GM13976 (cell line): ENCODE data around the gene KLHL6.
"Not testable (repeated sequence)": the region's sequence is repeated elsewhere in the genome, so short reads cannot be mapped to it uniquely, and the experiment has no call there.

Source experiments
- DNase-seq: peaks from one replicate; pipeline ENCODE4 v3.0.0; 2012; ENCODE audit warnings: low spot score
- in situ Hi-C: fragments of 300-500 bp; cut with MboI; formaldehyde crosslinking; loops from one replicate; pipeline ENCODE4 v1.12.0; 2022; ENCODE audit warnings: low sequenced_read_pairs, mixed read lengths, inconsistent platforms; ENCODE audit not compliant: unreplicated experiment
- TF ChIP-seq, protein P1 (sequence below): IDR thresholded peaks from 2 replicates; pipeline ENCODE4 v1.5.1; 2012; ENCODE audit warnings: borderline replicate concordance, mild to moderate bottlenecking; ENCODE audit not compliant: insufficient read depth; ENCODE audit errors: extremely low read depth, missing control alignments, control extremely low read depth

KLHL6 gene

DNA sequence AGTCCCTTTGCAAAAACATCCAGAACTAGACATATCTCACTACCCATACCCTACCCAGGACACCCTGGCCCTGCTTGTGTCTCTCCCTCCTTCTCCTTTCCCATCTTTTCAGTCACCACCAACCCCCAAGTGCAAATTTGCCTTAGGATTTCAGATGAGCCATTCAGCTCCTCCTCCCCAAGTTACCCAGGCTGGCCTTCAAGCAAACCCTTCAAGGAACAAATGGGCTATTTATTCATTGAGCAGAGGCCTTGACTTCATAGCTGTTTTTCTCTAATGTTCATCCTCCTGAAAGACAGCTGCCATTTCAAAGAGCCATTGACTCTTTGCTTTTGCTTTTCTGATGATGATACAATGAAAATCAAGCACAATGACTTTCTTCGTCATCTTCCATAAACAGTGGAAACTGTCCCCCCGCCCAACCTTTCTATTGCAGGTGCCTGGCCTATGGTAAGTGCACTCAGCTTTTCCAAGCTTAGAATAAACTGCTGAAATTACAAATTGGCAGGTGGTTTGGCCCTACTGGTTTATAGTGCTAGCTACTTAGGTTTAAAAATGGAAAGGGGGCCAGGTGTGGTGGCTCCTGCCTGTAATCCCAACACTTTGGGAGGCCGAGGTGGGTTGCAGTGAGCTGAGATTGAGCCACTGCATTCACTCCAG, 26.1 kb upstream of the KLHL6 start:
- TF ChIP-seq, protein P1, sequence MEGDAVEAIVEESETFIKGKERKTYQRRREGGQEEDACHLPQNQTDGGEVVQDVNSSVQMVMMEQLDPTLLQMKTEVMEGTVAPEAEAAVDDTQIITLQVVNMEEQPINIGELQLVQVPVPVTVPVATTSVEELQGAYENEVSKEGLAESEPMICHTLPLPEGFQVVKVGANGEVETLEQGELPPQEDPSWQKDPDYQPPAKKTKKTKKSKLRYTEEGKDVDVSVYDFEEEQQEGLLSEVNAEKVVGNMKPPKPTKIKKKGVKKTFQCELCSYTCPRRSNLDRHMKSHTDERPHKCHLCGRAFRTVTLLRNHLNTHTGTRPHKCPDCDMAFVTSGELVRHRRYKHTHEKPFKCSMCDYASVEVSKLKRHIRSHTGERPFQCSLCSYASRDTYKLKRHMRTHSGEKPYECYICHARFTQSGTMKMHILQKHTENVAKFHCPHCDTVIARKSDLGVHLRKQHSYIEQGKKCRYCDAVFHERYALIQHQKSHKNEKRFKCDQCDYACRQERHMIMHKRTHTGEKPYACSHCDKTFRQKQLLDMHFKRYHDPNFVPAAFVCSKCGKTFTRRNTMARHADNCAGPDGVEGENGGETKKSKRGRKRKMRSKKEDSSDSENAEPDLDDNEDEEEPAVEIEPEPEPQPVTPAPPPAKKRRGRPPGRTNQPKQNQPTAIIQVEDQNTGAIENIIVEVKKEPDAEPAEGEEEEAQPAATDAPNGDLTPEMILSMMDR = no peak
- DNase-seq = no peak
- in situ Hi-C loops = no loop called here

DNA sequence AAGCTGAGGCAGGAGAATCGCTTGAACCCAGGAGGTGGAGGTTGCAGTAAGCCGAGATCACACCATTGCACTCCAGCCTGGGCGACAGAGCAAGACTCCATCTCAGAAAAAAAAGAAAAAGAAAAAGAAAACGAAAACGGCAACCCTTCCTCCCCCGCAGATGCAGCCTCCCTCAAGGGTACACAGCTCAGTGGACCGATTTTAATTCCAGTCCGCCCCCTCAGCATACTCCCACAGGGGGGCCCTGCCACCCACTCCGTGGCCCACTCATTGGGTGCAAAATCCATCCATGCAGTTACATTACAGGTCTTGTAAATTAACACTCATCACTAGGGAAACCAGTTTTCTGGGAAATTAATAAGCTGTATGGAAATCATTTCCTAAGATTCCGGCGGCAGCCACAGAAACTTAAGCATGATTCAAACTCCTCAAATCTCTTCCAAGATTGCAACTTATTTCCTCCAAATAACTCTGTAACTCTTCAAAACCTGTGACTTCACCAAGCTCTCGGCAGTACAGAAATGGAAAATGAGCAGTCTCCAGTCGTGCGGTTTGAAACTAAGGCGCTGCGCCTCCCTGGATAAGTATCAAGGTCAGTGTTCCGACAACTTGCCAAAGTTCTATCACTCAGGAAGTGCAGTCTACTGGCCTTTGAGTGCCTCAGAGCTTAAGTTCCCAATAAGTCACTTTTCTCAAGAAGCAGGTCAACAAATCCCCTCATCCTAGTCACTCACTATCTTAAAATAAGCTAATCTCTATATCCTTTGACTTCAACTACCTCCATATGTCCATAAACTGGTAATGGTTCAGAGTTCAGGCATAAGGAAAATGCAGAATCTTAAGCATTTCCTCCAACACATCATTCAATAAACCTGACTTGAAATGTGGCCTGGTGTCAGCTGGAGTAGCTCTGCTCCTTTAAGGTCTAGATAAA, 24.7 kb upstream of the KLHL6 start:
- in situ Hi-C loops = no loop called here

DNA sequence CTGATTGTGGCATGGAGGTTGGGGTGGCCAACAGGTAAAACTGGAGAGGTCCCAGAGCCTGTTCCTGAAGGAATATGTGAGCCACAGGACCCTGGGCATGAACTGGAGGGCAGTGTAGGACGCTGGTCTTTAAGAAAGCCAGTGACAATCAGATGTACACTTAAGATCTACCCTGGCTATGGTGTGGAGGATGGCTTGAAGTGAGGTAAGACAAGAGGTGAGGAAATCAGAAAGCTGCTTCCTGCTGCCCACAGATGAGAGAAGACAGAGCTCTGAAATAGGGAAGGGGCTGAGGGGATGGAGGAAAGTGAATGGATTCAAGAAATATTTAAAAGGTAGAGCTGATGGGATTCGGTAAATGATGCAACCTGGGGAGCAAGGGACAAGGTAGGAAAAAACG, 22.7 kb upstream of the KLHL6 start:
- TF ChIP-seq, protein P1 = no peak
- no peak for DNase-seq
- in situ Hi-C loops = no loop called here

More for the DNA sequence above, 24.7 kb upstream of the KLHL6 start:
- DNase-seq = no peak
- TF ChIP-seq, protein P1 = no peak

DNA sequence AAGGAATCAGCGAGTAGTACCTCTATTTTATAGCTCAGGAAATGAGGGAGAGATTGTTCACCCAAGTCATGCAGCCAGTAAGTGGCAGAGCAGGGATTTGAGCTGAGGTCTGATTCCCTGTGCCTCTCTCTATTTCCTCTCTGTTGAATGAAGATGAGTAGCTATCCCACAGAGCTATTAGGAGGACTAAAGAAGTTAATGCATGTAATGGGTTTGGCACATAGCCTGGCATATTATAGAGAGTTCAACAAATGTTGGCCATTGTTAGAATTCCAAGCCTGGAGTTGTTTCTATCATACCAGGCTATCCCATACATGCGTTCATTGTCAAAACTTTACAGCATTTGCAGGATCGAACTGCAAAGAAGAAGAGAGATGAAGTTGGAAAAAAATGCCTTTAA, 21.8 kb upstream of the KLHL6 start:
- no peak for DNase-seq
- TF ChIP-seq, protein P1 = no peak
- in situ Hi-C loops = no loop called here

DNA sequence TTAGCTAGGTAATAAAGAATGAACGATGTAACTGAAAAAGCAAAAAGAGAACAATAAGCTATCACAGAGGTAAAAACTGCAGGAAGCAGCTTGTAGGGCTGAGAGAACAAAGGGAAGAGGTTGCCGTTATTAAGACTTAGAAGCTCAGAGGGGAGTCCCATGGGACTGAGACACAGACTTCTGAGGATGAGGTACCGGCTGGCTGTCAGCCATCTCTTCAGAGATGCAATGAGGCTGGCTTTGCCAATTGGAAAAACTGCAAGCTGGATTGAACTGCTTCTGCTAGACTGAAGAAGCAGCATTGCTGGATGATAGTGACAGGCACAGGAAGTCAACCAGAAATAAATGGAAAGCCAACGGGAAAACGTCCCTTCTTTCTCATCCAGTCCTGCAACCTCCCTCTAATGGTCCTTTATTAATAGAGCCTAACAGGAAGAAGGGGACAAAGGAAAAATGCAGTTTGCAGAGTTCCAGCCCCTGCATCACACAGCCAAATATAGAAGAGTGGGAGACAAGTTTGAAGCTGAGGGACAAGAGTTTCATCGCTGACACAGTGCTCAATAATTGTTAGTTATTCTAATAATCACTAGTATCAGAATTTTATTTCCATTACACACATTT, 21.1 kb upstream of the KLHL6 start:
- no peak for DNase-seq
- in situ Hi-C loops = no loop called here
- TF ChIP-seq, protein P1 = no peak

DNA sequence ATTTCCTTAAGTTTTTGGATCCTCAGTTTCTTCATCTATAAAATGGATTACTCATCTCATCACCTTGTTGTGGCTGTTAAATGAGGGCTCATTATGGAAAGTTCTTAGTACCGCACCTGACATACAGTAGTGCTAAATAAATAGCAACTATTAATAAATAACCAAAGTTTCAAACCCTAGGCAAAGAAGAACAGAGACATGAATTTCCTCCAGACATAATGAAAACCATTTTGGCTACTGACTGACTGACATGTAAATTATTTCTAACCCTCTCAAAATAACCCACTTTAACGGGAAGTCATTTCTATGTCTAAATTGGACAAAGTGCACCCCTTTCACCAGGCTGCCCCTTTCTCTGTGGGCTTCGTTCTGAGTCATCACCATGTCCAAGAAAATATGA, 17.4 kb upstream of the KLHL6 start:
- in situ Hi-C loops = no loop called here
- TF ChIP-seq, protein P1 = no peak
- no peak for DNase-seq

DNA sequence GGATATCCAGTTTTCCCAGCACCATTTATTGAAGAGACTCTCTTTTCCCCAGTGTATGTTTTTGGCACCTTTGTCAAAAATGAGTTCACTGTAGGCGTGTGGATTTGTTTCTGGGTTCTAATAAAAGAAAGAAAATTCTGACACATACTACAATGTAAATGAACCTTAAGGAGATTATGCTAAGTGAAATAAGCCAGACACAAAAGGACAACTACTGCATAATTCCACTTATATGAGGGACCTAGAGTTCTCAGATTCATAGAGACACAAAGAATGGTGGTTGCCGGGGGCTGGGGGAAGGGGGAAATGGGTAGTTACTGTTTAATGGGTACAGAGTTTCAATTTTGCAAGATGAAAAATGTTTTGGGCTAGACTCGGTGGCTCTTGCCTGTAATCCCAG, 14.7 kb upstream of the KLHL6 start:
- in situ Hi-C loops, DNase-seq: not testable (repeated sequence)
